GM18526 (cell line): ENCODE measurements around the gene ST7.
A peak's percentile ranks its signal among the peaks of the same experiment; 100 is the strongest.

Experiments
- POLR2A ChIP-seq: IDR thresholded peaks from 3 replicates; pipeline ENCODE4 v1.6.1; 2011; ENCODE audit not compliant: insufficient read length; ENCODE audit errors: extremely low read depth

ST7 gene

GRCh38 chr7:116953372-116953905 lies at the start of gene ST7:
Gene ST7 (plus strand): TSS chr7:116953501. CDS start chr7:116953541, 40 bp downstream.
- peak; percentile 54 for TF ChIP-seq POLR2A

- TF ChIP-seq POLR2A = no peak
Observed at GRCh38 chr7:116906391-116906790, 46.9 kb upstream of the ST7 start.

GRCh38 chr7:116910383-116910782 lies 42.9 kb upstream of the ST7 start:
- no peak for TF ChIP-seq POLR2A

GRCh38 chr7:116911801-116912200 lies 41.5 kb upstream of the ST7 start:
- no peak for TF ChIP-seq POLR2A

- TF ChIP-seq POLR2A = no peak
Observed at GRCh38 chr7:116912269-116912909, 40.9 kb upstream of the ST7 start.

- no peak for TF ChIP-seq POLR2A
Observed at GRCh38 chr7:116918704-116919103, 34.6 kb upstream of the ST7 start.

- TF ChIP-seq POLR2A = no peak
Observed at GRCh38 chr7:116920359-116920758, 32.9 kb upstream of the ST7 start.

GRCh38 chr7:116922545-116922944 lies 30.8 kb upstream of the ST7 start:
- no peak for TF ChIP-seq POLR2A

- TF ChIP-seq POLR2A = no peak
Observed at GRCh38 chr7:116924741-116925140, 28.6 kb upstream of the ST7 start.

- TF ChIP-seq POLR2A = no peak
Observed at GRCh38 chr7:116929021-116929420, 24.3 kb upstream of the ST7 start.

- no peak for TF ChIP-seq POLR2A
Observed at GRCh38 chr7:116929914-116930913, 23.1 kb upstream of the ST7 start.

GRCh38 chr7:116932566-116932965 lies 20.7 kb upstream of the ST7 start:
- TF ChIP-seq POLR2A = no peak

- no peak for TF ChIP-seq POLR2A
Observed at GRCh38 chr7:116933465-116933864, 19.8 kb upstream of the ST7 start.

- no peak for TF ChIP-seq POLR2A
Observed at GRCh38 chr7:116934580-116934979, 18.7 kb upstream of the ST7 start.

- no peak for TF ChIP-seq POLR2A
Observed at GRCh38 chr7:116938678-116939077, 14.6 kb upstream of the ST7 start.

- TF ChIP-seq POLR2A = no peak
Observed at GRCh38 chr7:116940689-116941370, 12.5 kb upstream of the ST7 start.

GRCh38 chr7:116942504-116942903 lies 10.8 kb upstream of the ST7 start:
- TF ChIP-seq POLR2A = no peak
